Aorta (tissue), 5 donors: Measurements from ENCODE around the gene NTRK3. TPM values are rescaled to one million over a fixed set of nuclear protein-coding genes. Genes with fewer than 3 reads are reported as not detected.
"Not testable (repeated sequence)": the region's sequence is repeated elsewhere in the genome, so short reads cannot be mapped to it uniquely, and the experiment has no call there.

Experiments
- ATAC-seq: fragments of 200-7000 bp; cut with Tn5 transposase; one replicate; pipeline ENCODE4 v1.9.1; 2022; ENCODE audit warnings: moderate library complexity; ENCODE audit not compliant: low FRiP score
- DNase-seq, 2 donors: peaks; one replicate each; pipeline ENCODE4 v3.0.0-alpha.2; 2020
- H3K27ac ChIP-seq, 2 donors: one replicate each; pipeline ENCODE4 v1.5.1; 2013; ENCODE audit warnings: low read length in 2 of 2, mild to moderate bottlenecking in 2 of 2, moderate library complexity in 2 of 2, control low read depth in 1 of 2, inconsistent platforms in 1 of 2, low read depth in 1 of 2
- H3K27me3 ChIP-seq, 2 donors: one replicate each; pipeline ENCODE4 v1.6.1; 2013; ENCODE audit warnings: control low read depth in 1 of 2, low read length in 1 of 2, mild to moderate bottlenecking in 1 of 2, moderate library complexity in 1 of 2; ENCODE audit not compliant: insufficient read depth in 2 of 2, control insufficient read depth in 1 of 2
- H3K36me3 ChIP-seq, 2 donors: one replicate each; pipeline ENCODE4 v1.6.1; 2013; ENCODE audit warnings: control low read depth in 1 of 2, low read length in 1 of 2, mild to moderate bottlenecking in 1 of 2; ENCODE audit not compliant: insufficient read depth in 2 of 2, control insufficient read depth in 1 of 2
- H3K4me1 ChIP-seq, 2 donors: one replicate each; pipeline ENCODE4 v1.6.1; 2013; ENCODE audit warnings: low read length in 2 of 2, control low read depth in 1 of 2, mild to moderate bottlenecking in 1 of 2, moderate library complexity in 1 of 2; ENCODE audit not compliant: insufficient read depth in 2 of 2, control insufficient read depth in 1 of 2
- H3K4me3 ChIP-seq, 2 donors: one replicate each; pipeline ENCODE4 v1.5.1; 2013; ENCODE audit warnings: low read length in 2 of 2, control low read depth in 1 of 2, mild to moderate bottlenecking in 1 of 2
- H3K9me3 ChIP-seq: one replicate; pipeline ENCODE4 v1.6.1; 2013; ENCODE audit warnings: mild to moderate bottlenecking, low read length; ENCODE audit not compliant: control insufficient read depth
- WGBS, 2 donors: extraction: QIAGEN DNeasy Blood & Tissue Kit; methylation state at CpG; one replicate each; pipeline ENCODE4 v1.1.7; 2013; 5-methylcytosine and 5-hydroxymethylcytosine counted together
- intact Hi-C, 2 donors: fragments of 100-400 bp; cut with DNase I; formaldehyde crosslinking; loops; one replicate each; pipeline versions ENCODE4 v1.14.2 to v1.15.0; 2022
- polyA plus RNA-seq, 2 donors: library from polyadenylated mRNA; stranded (reverse); fragments of 200-250 nt; gene quantifications; one replicate each; pipeline ENCODE4 v1.2.3, GENCODE V29; 2013
- total RNA-seq, 2 donors: library from RNA; stranded (reverse); fragmentation: NEBNext Ultra II Directional; extraction: Animal tissue kit (Norgen Biotek cat#: 25700); gene quantifications; one replicate each; pipeline ENCODE4 v1.2.1, GENCODE V29; 2021
- donor health status: healthy with polysubstance abuse.
- donor health status: Bipolar disorder and iron deficiency.
- donor health status: DM: no; HTN: no; CAD: no.
- donor health status: DM: no; HTN: no; CAD: no.
- donor health status: DM: yes; HTN: yes; CAD: no.

The NTRK3 gene
- total and polyA plus RNA-seq, 4 donors, result 8.9 to 84.0 (median 79.6) TPM

- no peak overlapping the region for H3K27ac ChIP-seq
- H3K4me3 ChIP-seq, result no peak overlapping the region
- H3K27me3 ChIP-seq, result no peaks in the 10 kb centered on the region
- DNase-seq (no peak), ATAC-seq (peak; percentile 11)
- peaks cover 2 to 3% of the 10 kb centered on the region in 2 donors for H3K4me1 ChIP-seq
- intact Hi-C loops, result no loop called here
- peaks cover 0 to 4% of the 10 kb centered on the region in 2 donors for H3K36me3 ChIP-seq
- 21 to 25% methylated on average over 5 of the region's 5 CpGs for WGBS, 2 donors
- no peaks in the 10 kb centered on the region for H3K9me3 ChIP-seq
Measured at GRCh38 chr15:88035381-88035780, 221.2 kb downstream of the NTRK3 start.

- H3K4me3 ChIP-seq, H3K36me3 ChIP-seq, H3K27me3 ChIP-seq, intact Hi-C loops, H3K9me3 ChIP-seq, ATAC-seq, DNase-seq, H3K4me1 ChIP-seq, H3K27ac ChIP-seq: not testable (repeated sequence)
- WGBS, 2 donors, result 98 to 99% methylated on average over 5 of the region's 5 CpGs
Measured at GRCh38 chr15:88033421-88033820, 223.1 kb downstream of the NTRK3 start.

- no peak overlapping the region for H3K27ac ChIP-seq
- 92 to 96% methylated on average over 13 of the region's 13 CpGs for WGBS, 2 donors
- no peak overlapping the region for H3K4me3 ChIP-seq
- no peak for ATAC-seq
- H3K36me3 ChIP-seq, result peaks cover 4% of the 10 kb centered on the region in 2 donors
- H3K9me3 ChIP-seq, result no peaks in the 10 kb centered on the region
- H3K27me3 ChIP-seq, result no peaks in the 10 kb centered on the region
- intact Hi-C loops, result no loop called here
- H3K4me1 ChIP-seq, result peaks cover 0 to 2% of the 10 kb centered on the region in 2 donors
- DNase-seq, result no peak
Measured at GRCh38 chr15:88032787-88033186, 223.8 kb downstream of the NTRK3 start.

- no peak for ATAC-seq
Measured at GRCh38 chr15:88031461-88031860, 225.1 kb downstream of the NTRK3 start.

GRCh38 chr15:88029696-88030095 is 226.8 kb downstream of the NTRK3 start:
- no peak for ATAC-seq
- Histone ChIP-seq H3K4me1 (no peaks in the 10 kb centered on the region), H3K27me3 (no peaks in the 10 kb centered on the region), H3K4me3 (no peak overlapping the region), H3K9me3 (no peaks in the 10 kb centered on the region), H3K27ac (no peak overlapping the region), H3K36me3 (peaks cover 3 to 4% of the 10 kb centered on the region in 2 donors)
- 75 to 80% methylated on average over 2 of the region's 2 CpGs for WGBS, 2 donors
- no peak for DNase-seq
- intact Hi-C loops, result no loop called here

More at GRCh38 chr15:88031461-88031860, 225.1 kb downstream of the NTRK3 start:
- H3K4me3 ChIP-seq, result no peak overlapping the region
- DNase-seq, result no peak
- no peaks in the 10 kb centered on the region for H3K9me3 ChIP-seq
- intact Hi-C loops, result no loop called here
- 80 to 83% methylated on average over 2 of the region's 2 CpGs for WGBS, 2 donors
- peaks cover 3 to 4% of the 10 kb centered on the region in 2 donors for H3K36me3 ChIP-seq
- H3K27me3 ChIP-seq, result no peaks in the 10 kb centered on the region
- H3K27ac ChIP-seq, result no peak overlapping the region
- no peaks in the 10 kb centered on the region for H3K4me1 ChIP-seq

- Histone ChIP-seq H3K4me1 (no peaks in the 10 kb centered on the region), H3K27ac (no peak overlapping the region), H3K27me3 (no peaks in the 10 kb centered on the region), H3K4me3 (no peak overlapping the region), H3K9me3 (no peaks in the 10 kb centered on the region), H3K36me3 (peaks cover 3 to 4% of the 10 kb centered on the region in 2 donors)
- peak in 1 of 2 donors; percentile 48 for DNase-seq
- 71 to 73% methylated on average over 3 of the region's 3 CpGs for WGBS, 2 donors
- intact Hi-C loops, result no loop called here
- no peak for ATAC-seq
Measured at GRCh38 chr15:88028024-88028423, 228.5 kb downstream of the NTRK3 start.

- H3K9me3 ChIP-seq, result no peaks in the 10 kb centered on the region
- no peaks in the 10 kb centered on the region for H3K27me3 ChIP-seq
- ATAC-seq, result no peak
- WGBS, 2 donors, result 90 to 97% methylated on average over 5 of the region's 5 CpGs
- peaks cover 0 to 3% of the 10 kb centered on the region in 2 donors for H3K4me1 ChIP-seq
- no peak overlapping the region for H3K27ac ChIP-seq
- H3K4me3 ChIP-seq, result no peak overlapping the region
- H3K36me3 ChIP-seq, result no peaks in the 10 kb centered on the region
- no peak for DNase-seq
- intact Hi-C loops, result loop anchor here in 1 of 2 donors (5.0 kb wide), 1 partner anchor 223 kb away; no protein-coding TSS in a partner anchor
Measured at GRCh38 chr15:88023914-88024313, 232.6 kb downstream of the NTRK3 start.

GRCh38 chr15:88022716-88023115 is 233.8 kb downstream of the NTRK3 start:
- Histone ChIP-seq H3K4me1 (peaks cover 0 to 3% of the 10 kb centered on the region in 2 donors), H3K4me3 (no peak overlapping the region), H3K36me3 (no peaks in the 10 kb centered on the region), H3K27me3 (no peaks in the 10 kb centered on the region), H3K9me3 (no peaks in the 10 kb centered on the region), H3K27ac (no peak overlapping the region)
- intact Hi-C loops, result loop anchor here in 1 of 2 donors (5.0 kb wide), 1 partner anchor 225 kb away; no protein-coding TSS in a partner anchor
- 85 to 88% methylated on average over 2 of the region's 2 CpGs for WGBS, 2 donors
- no peak for ATAC-seq
- DNase-seq, result no peak

GRCh38 chr15:88021601-88022000 is 234.9 kb downstream of the NTRK3 start:
- no peak for DNase-seq
- ATAC-seq, result no peak
- no peaks in the 10 kb centered on the region for H3K27me3 ChIP-seq
- WGBS, 2 donors, result 63 to 70% methylated on average over 4 of the region's 4 CpGs
- H3K36me3 ChIP-seq, result no peaks in the 10 kb centered on the region
- no peak overlapping the region for H3K27ac ChIP-seq
- H3K4me1 ChIP-seq, result peaks cover 0 to 3% of the 10 kb centered on the region in 2 donors
- intact Hi-C loops, result loop anchor here in 1 of 2 donors (5.0 kb wide), 1 partner anchor 226 kb away; no protein-coding TSS in a partner anchor
- no peaks in the 10 kb centered on the region for H3K9me3 ChIP-seq
- H3K4me3 ChIP-seq, result no peak overlapping the region
